Spleen (tissue), 11 donors: Measurements from ENCODE around the gene KIAA2012. TPM values are rescaled to one million over a fixed set of nuclear protein-coding genes. Genes with fewer than 3 reads are reported as not detected.

Experiments
- DNase-seq: peaks from one replicate; pipeline ENCODE4 v3.0.0-alpha.2; 2020
- H3K27ac ChIP-seq, 8 donors: fragments of 200-600 bp; sonication (generic) in 7 of 8; 1 replicate in 4 of 8; 2 replicates in 4 of 8; pipeline versions ENCODE4 v1.5.0 to v1.8.0; 2016 to 2021; ENCODE audit warnings: inconsistent platforms in 4 of 8, mild to moderate bottlenecking in 4 of 8, moderate library complexity in 1 of 8
- H3K27me3 ChIP-seq, 7 donors: fragments of 200-600 bp; sonication (generic) in 6 of 7; replicated peaks in 1 of 7; 1 replicate in 4 of 7; 2 replicates in 3 of 7; pipeline versions ENCODE4 v1.5.0 to v1.8.0; 2016 to 2021; ENCODE audit warnings: inconsistent platforms in 3 of 7, mild to moderate bottlenecking in 1 of 7
- H3K36me3 ChIP-seq, 6 donors: fragments of 200-600 bp; sonication (generic) in 5 of 6; 1 replicate in 4 of 6; 2 replicates in 2 of 6; pipeline versions ENCODE4 v1.5.0 to v1.8.0; 2016 to 2021; ENCODE audit warnings: inconsistent platforms in 2 of 6
- H3K4me1 ChIP-seq, 6 donors: fragments of 200-600 bp; sonication (generic) in 5 of 6; 1 replicate in 3 of 6; 2 replicates in 3 of 6; pipeline versions ENCODE4 v1.5.0 to v1.8.0; 2016 to 2021; ENCODE audit warnings: inconsistent platforms in 3 of 6
- H3K4me3 ChIP-seq, 8 donors: fragments of 200-600 bp; sonication (generic) in 7 of 8; 1 replicate in 4 of 8; 2 replicates in 4 of 8; pipeline versions ENCODE4 v1.5.0 to v1.8.0; 2016 to 2021; ENCODE audit warnings: inconsistent platforms in 4 of 8, mild to moderate bottlenecking in 4 of 8, moderate library complexity in 2 of 8
- H3K9me3 ChIP-seq, 8 donors: fragments of 200-600 bp; sonication (generic) in 7 of 8; 1 replicate in 4 of 8; 2 replicates in 4 of 8; pipeline versions ENCODE4 v1.5.0 to v1.8.0; 2016 to 2021; ENCODE audit warnings: inconsistent platforms in 4 of 8
- POLR2A ChIP-seq, 3 donors: fragments of 450-650 bp; IDR thresholded peaks; one replicate each; pipeline ENCODE4 v1.5.1; 2017; ENCODE audit warnings: antibody characterized with exemption in 3 of 3, mild to moderate bottlenecking in 1 of 3
- POLR2AphosphoS5 ChIP-seq, 3 donors: sonication (generic); formaldehyde crosslinking; IDR thresholded peaks; one replicate each; pipeline ENCODE4 v1.5.1; 2017; ENCODE audit warnings: antibody characterized with exemption in 3 of 3
- WGBS, 5 donors: extraction: QIAGEN DNeasy Blood & Tissue Kit in 3 of 5; methylation state at CpG; one replicate each; pipeline versions ENCODE4 v1.1.5 to v1.1.7; 2013 to 2018; 5-methylcytosine and 5-hydroxymethylcytosine counted together
- intact Hi-C: fragments of 100-400 bp; cut with DNase I; formaldehyde crosslinking; loops from one replicate; pipeline ENCODE4 v1.15.0; 2023; ENCODE audit warnings: low total_unique reads
- polyA plus RNA-seq, 3 donors: library from polyadenylated mRNA; stranded (reverse); fragments of 200-250 nt; gene quantifications; one replicate each; pipeline ENCODE4 v1.2.1, GENCODE V29; 2013
- small RNA-seq, 4 donors: library from RNA; depleted of rRNA; stranded (forward); fragments of <200 nt; gene quantifications; one replicate each; pipeline ENCODE3, GENCODE V24; 2016
- total RNA-seq, 7 donors: library from RNA; depleted of rRNA in 3 of 7; stranded (reverse); fragments of >200 nt in 3 of 7; fragmentation: NEBNext Ultra II Directional in 4 of 7; extraction: Animal tissue kit (Norgen Biotek cat#: 25700) in 4 of 7; gene quantifications; one replicate each; pipeline versions ENCODE4 v1.1.0 to v1.2.1, GENCODE V29; 2016 to 2021
- TF ChIP-seq, protein P1 (sequence below), 11 experiments: fragments of 200-600 bp in 7 of 11; fragments of 450-650 bp in 4 of 11; sonication (generic) in 4 of 11; IDR thresholded peaks in 8 of 11; conservative IDR thresholded peaks in 3 of 11; 1 replicate in 7 of 11; 2 replicates in 4 of 11; pipeline versions ENCODE4 v1.4.0 to v1.8.0; 2016 to 2021; ENCODE audit warnings: antibody characterized with exemption in 11 of 11, inconsistent platforms in 4 of 11, mild to moderate bottlenecking in 1 of 11
- donor health status: healthy with polysubstance abuse.
- donor health status: DM: no; HTN: no; CAD: no; lungs with moderate emphysema.
- donor health status: DM: no; HTN: no; CAD: no.
- donor health status: Bipolar disorder and iron deficiency.
- donor health status: healthy.
- donor health status: DM: no; HTN: no; CAD: no.
- donor health status: DM: yes; HTN: yes; CAD: no.

Gene KIAA2012
- total and polyA plus RNA-seq, 10 donors = not detected

DNA sequence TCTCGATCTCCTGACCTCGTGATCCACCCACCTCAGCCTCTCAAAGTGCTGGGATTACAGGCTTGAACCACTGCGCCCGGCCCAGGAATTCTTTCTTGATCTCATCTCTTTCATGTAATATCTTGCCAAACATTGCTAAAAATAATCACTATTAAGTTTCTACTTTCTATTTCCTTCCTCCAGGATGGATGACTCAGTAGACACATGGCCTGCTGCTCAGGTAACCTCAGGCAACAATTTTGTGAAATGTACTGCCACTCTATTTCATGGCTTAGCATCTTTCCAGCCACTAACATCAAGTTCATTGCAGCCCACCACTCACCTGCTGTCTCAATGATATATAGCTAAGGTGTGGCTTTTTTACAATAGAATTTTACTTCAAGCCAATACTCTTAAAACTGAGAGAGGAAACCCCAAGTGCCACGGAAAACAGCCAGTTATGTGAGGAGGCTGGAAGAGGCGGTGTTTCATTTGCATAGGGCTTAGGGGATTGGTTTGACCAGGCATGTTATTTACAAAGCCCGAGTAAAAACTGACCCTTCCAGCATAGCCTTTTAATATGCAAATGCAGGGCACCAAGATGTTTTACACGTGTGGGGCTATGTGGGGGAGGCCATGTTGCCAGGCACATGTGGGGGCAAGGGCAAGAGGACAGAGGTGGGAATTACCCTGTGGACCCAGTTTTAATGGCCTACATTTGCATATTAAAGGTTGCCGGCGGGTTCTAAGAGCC lies 176.6 kb downstream of the KIAA2012 start:
- Histone ChIP-seq H3K4me3 (no peak overlapping the region), H3K27me3 (no peaks in the 10 kb centered on the region)
- no peak for DNase-seq

GRCh38 chr2:202251494-202251893 lies 178.4 kb downstream of the KIAA2012 start:
- intact Hi-C loops = no loop called here
- no peak for DNase-seq
- no peaks in the 10 kb centered on the region for H3K9me3 ChIP-seq
- no peaks in the 10 kb centered on the region for H3K36me3 ChIP-seq
- H3K4me3 ChIP-seq = no peak overlapping the region
- no peaks in the 10 kb centered on the region for H3K27me3 ChIP-seq
- TF ChIP-seq, protein P1, sequence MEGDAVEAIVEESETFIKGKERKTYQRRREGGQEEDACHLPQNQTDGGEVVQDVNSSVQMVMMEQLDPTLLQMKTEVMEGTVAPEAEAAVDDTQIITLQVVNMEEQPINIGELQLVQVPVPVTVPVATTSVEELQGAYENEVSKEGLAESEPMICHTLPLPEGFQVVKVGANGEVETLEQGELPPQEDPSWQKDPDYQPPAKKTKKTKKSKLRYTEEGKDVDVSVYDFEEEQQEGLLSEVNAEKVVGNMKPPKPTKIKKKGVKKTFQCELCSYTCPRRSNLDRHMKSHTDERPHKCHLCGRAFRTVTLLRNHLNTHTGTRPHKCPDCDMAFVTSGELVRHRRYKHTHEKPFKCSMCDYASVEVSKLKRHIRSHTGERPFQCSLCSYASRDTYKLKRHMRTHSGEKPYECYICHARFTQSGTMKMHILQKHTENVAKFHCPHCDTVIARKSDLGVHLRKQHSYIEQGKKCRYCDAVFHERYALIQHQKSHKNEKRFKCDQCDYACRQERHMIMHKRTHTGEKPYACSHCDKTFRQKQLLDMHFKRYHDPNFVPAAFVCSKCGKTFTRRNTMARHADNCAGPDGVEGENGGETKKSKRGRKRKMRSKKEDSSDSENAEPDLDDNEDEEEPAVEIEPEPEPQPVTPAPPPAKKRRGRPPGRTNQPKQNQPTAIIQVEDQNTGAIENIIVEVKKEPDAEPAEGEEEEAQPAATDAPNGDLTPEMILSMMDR (IDR thresholded peaks at IDR 0.05 in 8 of 11, conservative IDR thresholded peaks at IDR 0.05 in 3 of 11) = no peak
- TF ChIP-seq POLR2A (IDR thresholded peaks at IDR 0.05) (no peak), POLR2AphosphoS5 (IDR thresholded peaks at IDR 0.05) (no peak)
- no peaks in the 10 kb centered on the region for H3K4me1 ChIP-seq
- H3K27ac ChIP-seq = no peak overlapping the region
- 84 to 95% (median 89%) methylated on average over 5 of the region's 5 CpGs for WGBS, 5 donors

More for the DNA sequence above, 176.6 kb downstream of the KIAA2012 start:
- H3K4me1 ChIP-seq = no peaks in the 10 kb centered on the region
- intact Hi-C loops = no loop called here
- 68 to 78% (median 73%) methylated on average over 10 of the region's 10 CpGs for WGBS, 5 donors
- no peaks in the 10 kb centered on the region for H3K36me3 ChIP-seq
- H3K9me3 ChIP-seq = no peaks in the 10 kb centered on the region
- TF ChIP-seq POLR2A (IDR thresholded peaks at IDR 0.05) (no peak), POLR2AphosphoS5 (IDR thresholded peaks at IDR 0.05) (no peak)
- TF ChIP-seq, protein P1 (IDR thresholded peaks at IDR 0.05 in 8 of 11, conservative IDR thresholded peaks at IDR 0.05 in 3 of 11) = no peak
- no peak overlapping the region for H3K27ac ChIP-seq

Small RNAs within 50 kb of the gene (small RNA-seq; reads per million reads assigned to genes)
- 0 reads per million in 4 donors for gene AC079354.2

Other genes starting within 250 kb of the KIAA2012 start
- 1 to 10 TPM; 1.8 to 4.4 (median 2.8) TPM for gene FZD7, start 39.4 kb upstream of the KIAA2012 start, total RNA-seq
- gene FZD7, start 39.4 kb upstream of the KIAA2012 start, polyA plus RNA-seq = 1 to 10 TPM in 2 of 3 donors, under 1 TPM in 1; 0.87 to 1.8 (median 1.4) TPM
- gene SUMO1, start 165.3 kb downstream of the KIAA2012 start, total RNA-seq = 10 to 100 TPM; 58.0 to 72.6 (median 65.5) TPM
- gene SUMO1, start 165.3 kb downstream of the KIAA2012 start, polyA plus RNA-seq = 100 to 1,000 TPM in 2 of 3 donors, 10 to 100 TPM in 1; 82.5 to 121 (median 120) TPM
- gene NOP58, start 192.5 kb downstream of the KIAA2012 start, total RNA-seq = 100 to 1,000 TPM in 3 of 7 donors, 10 to 100 TPM in 4; 57.2 to 123 (median 86.9) TPM
- 10 to 100 TPM; 60.7 to 86.3 (median 66.2) TPM for gene NOP58, start 192.5 kb downstream of the KIAA2012 start, polyA plus RNA-seq